ENCODE results near the gene RSPO4.

Gene RSPO4

DNA sequence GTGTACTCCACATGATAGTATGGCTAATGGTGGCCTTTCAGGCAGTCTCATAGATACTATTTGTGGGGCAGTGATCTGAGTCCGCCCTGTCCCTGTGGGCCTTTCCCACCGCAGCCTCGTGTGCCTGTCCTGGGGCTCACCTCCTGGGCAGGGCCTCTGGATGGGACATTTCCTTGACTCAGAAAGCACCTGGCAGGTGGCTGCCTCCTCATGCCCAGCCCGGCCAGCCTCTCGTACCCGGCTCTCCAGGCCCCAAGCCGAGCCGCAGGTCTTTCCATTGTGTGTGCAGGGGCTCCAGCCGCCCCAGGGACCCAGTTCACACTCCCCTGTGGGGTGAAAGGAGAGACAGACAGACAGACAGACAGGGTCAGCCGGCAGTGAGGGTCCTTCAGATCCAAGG, 38.3 kb downstream of the RSPO4 start:
- H3K4me3 ChIP-seq (ENCODE audit: low read depth, low read length), result no peak overlapping the region
- TF ChIP-seq CTCF (IDR thresholded peaks at IDR 0.05; ENCODE audit: control insufficient read depth, extremely low read depth, insufficient read depth), result no peak
- no peak for DNase-seq (ENCODE audit: low read depth)

GRCh38 chr20:962683-963082, 39.4 kb downstream of the RSPO4 start:
- TF ChIP-seq CTCF (IDR thresholded peaks at IDR 0.05; ENCODE audit: control insufficient read depth, extremely low read depth, insufficient read depth), result no peak
- H3K4me3 ChIP-seq (ENCODE audit: low read depth, low read length), result no peak overlapping the region

DNA sequence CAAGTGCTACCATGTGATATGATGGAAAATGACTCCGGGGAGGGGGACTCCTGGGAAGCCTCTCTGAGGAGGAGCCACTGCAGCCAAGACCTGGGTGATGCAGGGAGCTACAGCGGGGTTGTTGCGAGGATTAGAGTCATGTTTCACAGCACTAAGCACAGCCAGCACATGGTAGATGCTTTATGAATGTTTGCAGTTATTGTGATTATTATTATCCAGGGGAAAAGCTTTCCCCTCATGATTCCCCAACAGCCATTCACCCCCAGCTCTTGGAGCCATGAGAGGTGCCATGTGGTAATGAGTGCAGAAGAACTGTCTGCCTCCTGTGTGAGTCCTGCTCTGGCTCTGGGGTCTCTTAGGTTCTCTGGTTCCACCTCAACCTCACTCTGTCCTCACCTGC, 39.9 kb downstream of the RSPO4 start:
- TF ChIP-seq CTCF (IDR thresholded peaks at IDR 0.05; ENCODE audit: control insufficient read depth, extremely low read depth, insufficient read depth), result no peak
- DNase-seq (ENCODE audit: low read depth), result no peak
- no peak overlapping the region for H3K4me3 ChIP-seq (ENCODE audit: low read depth, low read length)

More at GRCh38 chr20:962683-963082, 39.4 kb downstream of the RSPO4 start:
- no peak for DNase-seq (ENCODE audit: low read depth)

- no peak for TF ChIP-seq CTCF (IDR thresholded peaks at IDR 0.05; ENCODE audit: control insufficient read depth, extremely low read depth, insufficient read depth)
- H3K4me3 ChIP-seq (ENCODE audit: low read depth, low read length), result no peak overlapping the region
- no peak for DNase-seq (ENCODE audit: low read depth)
These were observed 40.3 kb downstream of the RSPO4 start for GRCh38 chr20:961768-962167.

- H3K4me3 ChIP-seq (ENCODE audit: low read depth, low read length), result no peak overlapping the region
- TF ChIP-seq CTCF (IDR thresholded peaks at IDR 0.05; ENCODE audit: control insufficient read depth, extremely low read depth, insufficient read depth), result no peak
- no peak for DNase-seq (ENCODE audit: low read depth)
These were observed 42.0 kb downstream of the RSPO4 start for GRCh38 chr20:959996-960615.

GRCh38 chr20:958936-959815, 42.9 kb downstream of the RSPO4 start:
- no peak for DNase-seq (ENCODE audit: low read depth)
- H3K4me3 ChIP-seq (ENCODE audit: low read depth, low read length), result no peak overlapping the region
- no peak for TF ChIP-seq CTCF (IDR thresholded peaks at IDR 0.05; ENCODE audit: control insufficient read depth, extremely low read depth, insufficient read depth)
